ENCODE data around the gene FARP1. TPM values are rescaled to one million over a fixed set of nuclear protein-coding genes. Genes with fewer than 3 reads are reported as not detected.

The FARP1 gene
- total and polyA plus RNA-seq, 10 of the 15 experiments (the other 5 are each of a cell fraction or from before 2014, with no cell fraction given), result 0.17 to 6.9 (median 0.68) TPM

DNA sequence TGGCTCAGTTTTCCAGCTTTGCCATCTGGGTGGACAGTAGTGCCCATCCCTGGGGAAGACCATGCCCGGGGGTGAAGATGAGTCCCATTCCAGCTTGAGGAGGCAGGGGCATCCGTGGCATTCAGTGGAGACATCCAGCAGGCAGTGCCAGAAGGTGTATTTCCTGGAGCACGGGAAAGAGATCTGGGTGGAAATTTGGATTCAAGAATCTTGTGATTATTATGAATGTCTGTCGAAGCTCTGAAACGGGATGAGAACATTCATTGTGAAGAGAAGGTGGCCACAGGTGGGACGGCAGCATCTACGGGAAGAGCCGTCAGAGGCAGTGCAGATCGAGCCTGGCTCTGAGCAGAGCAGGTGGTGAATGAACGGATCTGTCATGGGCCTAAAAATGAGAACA, 201.5 kb downstream of the FARP1 start (continued):
- TF ChIP-seq, protein P1, sequence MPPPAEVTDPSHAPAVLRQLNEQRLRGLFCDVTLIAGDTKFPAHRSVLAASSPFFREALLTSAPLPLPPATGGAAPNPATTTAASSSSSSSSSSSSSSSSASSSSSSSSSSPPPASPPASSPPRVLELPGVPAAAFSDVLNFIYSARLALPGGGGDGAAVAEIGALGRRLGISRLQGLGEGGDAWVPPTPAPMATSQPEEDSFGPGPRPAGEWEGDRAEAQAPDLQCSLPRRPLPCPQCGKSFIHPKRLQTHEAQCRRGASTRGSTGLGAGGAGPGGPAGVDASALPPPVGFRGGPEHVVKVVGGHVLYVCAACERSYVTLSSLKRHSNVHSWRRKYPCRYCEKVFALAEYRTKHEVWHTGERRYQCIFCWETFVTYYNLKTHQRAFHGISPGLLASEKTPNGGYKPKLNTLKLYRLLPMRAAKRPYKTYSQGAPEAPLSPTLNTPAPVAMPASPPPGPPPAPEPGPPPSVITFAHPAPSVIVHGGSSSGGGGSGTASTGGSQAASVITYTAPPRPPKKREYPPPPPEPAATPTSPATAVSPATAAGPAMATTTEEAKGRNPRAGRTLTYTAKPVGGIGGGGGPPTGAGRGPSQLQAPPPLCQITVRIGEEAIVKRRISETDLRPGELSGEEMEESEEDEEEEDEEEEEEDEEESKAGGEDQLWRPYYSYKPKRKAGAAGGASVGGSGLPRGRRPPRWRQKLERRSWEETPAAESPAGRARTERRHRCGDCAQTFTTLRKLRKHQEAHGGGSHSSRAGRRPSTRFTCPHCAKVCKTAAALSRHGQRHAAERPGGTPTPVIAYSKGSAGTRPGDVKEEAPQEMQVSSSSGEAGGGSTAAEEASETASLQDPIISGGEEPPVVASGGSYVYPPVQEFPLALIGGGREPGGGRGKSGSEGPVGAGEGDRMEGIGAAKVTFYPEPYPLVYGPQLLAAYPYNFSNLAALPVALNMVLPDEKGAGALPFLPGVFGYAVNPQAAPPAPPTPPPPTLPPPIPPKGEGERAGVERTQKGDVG (CRISPR knock-in tag; IDR thresholded peaks at IDR 0.05), result no peak
- TF ChIP-seq RELA (IDR thresholded peaks at IDR 0.05; ENCODE audit: borderline replicate concordance, partially characterized antibody) (no peak), NFYB (IDR thresholded peaks at IDR 0.05; ENCODE audit: insufficient read depth, low read depth, low read length) (no peak), ZNF207 (IDR thresholded peaks at IDR 0.05; ENCODE audit: borderline replicate concordance) (no peak), CBFB (IDR thresholded peaks at IDR 0.05; ENCODE audit: low read depth) (no peak), SRF (IDR thresholded peaks at IDR 0.05; ENCODE audit: low read depth in 2 of 2, low read length in 2 of 2) (no peak), IRF4 (IDR thresholded peaks at IDR 0.05; ENCODE audit: low read depth, low read length) (no peak), ZNF274 (IDR thresholded peaks at IDR 0.05; ENCODE audit: insufficient read depth, insufficient read length) (no peak)

- ATAC-seq, result no peak
- H3K79me2 ChIP-seq (ENCODE audit: control insufficient read depth, insufficient read depth, low read length), result no peaks in the 10 kb centered on the region
- FAIRE-seq, result no peak
- no peak overlapping the region for H2AFZ ChIP-seq (ENCODE audit: control insufficient read depth, low read depth, low read length)
- no peaks in the 10 kb centered on the region for H3K9me3 ChIP-seq (replicated peaks; ENCODE audit: control insufficient read depth, insufficient read depth, low read length)
- H3K27me3 ChIP-seq (replicated peaks in 1 of 2; ENCODE audit: control insufficient read depth in 2 of 2, insufficient read depth in 2 of 2, low read length in 1 of 2), result no peaks in the 10 kb centered on the region
- no TSS peak for BruUV-seq (replicated peaks)
- no peaks in the 10 kb centered on the region for H3K36me3 ChIP-seq (ENCODE audit: control insufficient read depth in 2 of 2, insufficient read depth in 2 of 2, low read length in 1 of 2)
- intact Hi-C loops (cut with micrococcal nuclease; ENCODE audit: unreplicated experiment) (no loop called here), in situ Hi-C loops (cut with MboI) (no loop called here)
- ChIA-PET CTCF (interaction anchor here (1.6 to 1.9 kb wide), 2 partner anchors 9 to 308 kb away, joined by 4 to 9 read pairs; no protein-coding TSS in a partner anchor), SMC1A (ENCODE audit: uncharacterized antibody, unreplicated experiment) (interaction anchor here (1.1 to 1.5 kb wide), 2 partner anchors 12 to 21 kb away, joined by 4 to 5 read pairs; no protein-coding TSS in a partner anchor), RAD21 (ENCODE audit: unreplicated experiment) (no interaction called here), POLR2A (no interaction called here)
- DNase-seq (ENCODE audit: low read depth, low spot score), result no peak
- no peak overlapping the region for H3K9ac ChIP-seq (ENCODE audit: control insufficient read depth, insufficient read depth, low read length)
- no peaks in the 10 kb centered on the region for H4K20me1 ChIP-seq (ENCODE audit: control insufficient read depth, insufficient read depth)
- no peak overlapping the region for H3K27ac ChIP-seq (ENCODE audit: control insufficient read depth, insufficient read depth)
- H3K4me3 ChIP-seq, result no peak overlapping the region
- WGBS (ENCODE audit: insufficient coverage, insufficient replicate concordance, low lambda C conversion rate, missing lambda C conversion rate), result 49% methylated on average over 12 of the region's 12 CpGs
- no peaks in the 10 kb centered on the region for H3K4me1 ChIP-seq (ENCODE audit: control insufficient read depth, insufficient read depth, low read length)
- no peak overlapping the region for H3K4me2 ChIP-seq (ENCODE audit: control insufficient read depth, insufficient read depth)
- no peak for TF ChIP-seq ATF3 (IDR thresholded peaks at IDR 0.05; ENCODE audit: borderline replicate concordance, extremely low read depth, low read depth, low read length)
- no peak for TF ChIP-seq CHD1 (IDR thresholded peaks at IDR 0.05; ENCODE audit: low read depth, low read length)
- TF ChIP-seq, protein P2, sequence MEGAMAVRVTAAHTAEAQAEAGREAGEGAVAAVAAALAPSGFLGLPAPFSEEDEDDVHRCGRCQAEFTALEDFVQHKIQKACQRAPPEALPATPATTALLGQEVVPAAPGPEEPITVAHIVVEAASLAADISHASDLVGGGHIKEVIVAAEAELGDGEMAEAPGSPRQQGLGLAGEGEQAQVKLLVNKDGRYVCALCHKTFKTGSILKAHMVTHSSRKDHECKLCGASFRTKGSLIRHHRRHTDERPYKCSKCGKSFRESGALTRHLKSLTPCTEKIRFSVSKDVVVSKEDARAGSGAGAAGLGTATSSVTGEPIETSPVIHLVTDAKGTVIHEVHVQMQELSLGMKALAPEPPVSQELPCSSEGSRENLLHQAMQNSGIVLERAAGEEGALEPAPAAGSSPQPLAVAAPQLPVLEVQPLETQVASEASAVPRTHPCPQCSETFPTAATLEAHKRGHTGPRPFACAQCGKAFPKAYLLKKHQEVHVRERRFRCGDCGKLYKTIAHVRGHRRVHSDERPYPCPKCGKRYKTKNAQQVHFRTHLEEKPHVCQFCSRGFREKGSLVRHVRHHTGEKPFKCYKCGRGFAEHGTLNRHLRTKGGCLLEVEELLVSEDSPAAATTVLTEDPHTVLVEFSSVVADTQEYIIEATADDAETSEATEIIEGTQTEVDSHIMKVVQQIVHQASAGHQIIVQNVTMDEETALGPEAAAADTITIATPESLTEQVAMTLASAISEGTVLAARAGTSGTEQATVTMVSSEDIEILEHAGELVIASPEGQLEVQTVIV (IDR thresholded peaks at IDR 0.05; ENCODE audit: borderline replicate concordance, partially characterized antibody), result no peak
- no peak for TF ChIP-seq ZSCAN29 (IDR thresholded peaks at IDR 0.05)
- TF ChIP-seq BCL3 (IDR thresholded peaks at IDR 0.05; ENCODE audit: borderline replicate concordance, insufficient read depth, low read depth, low read length, poor library complexity, severe bottlenecking), result no peak
- no peak for TF ChIP-seq NR2F1 (conservative IDR thresholded peaks at IDR 0.05)
These were observed 202.4 kb downstream of the FARP1 start for GRCh38 chr13:98345107-98345935.
